Gastrocnemius medialis (tissue), 4 donors: ENCODE data around the gene NAV3.

Experiments used
- POLR2A ChIP-seq, 2 donors: fragments of 450-650 bp; IDR thresholded peaks; one replicate each; pipeline ENCODE4 v1.6.1; 2017; ENCODE audit warnings: antibody characterized with exemption in 2 of 2, mild to moderate bottlenecking in 2 of 2, moderate library complexity in 2 of 2
- TF ChIP-seq, protein P1 (sequence below), 5 experiments: fragments of 450-650 bp in 3 of 5; fragments of 200-600 bp in 2 of 5; sonication (generic) in 2 of 5; IDR thresholded peaks in 4 of 5; conservative IDR thresholded peaks in 1 of 5; 1 replicate in 4 of 5; 2 replicates in 1 of 5; pipeline ENCODE4 v1.5.1; 2016 to 2019; ENCODE audit warnings: antibody characterized with exemption in 5 of 5, mild to moderate bottlenecking in 3 of 5, moderate library complexity in 3 of 5

DNA sequence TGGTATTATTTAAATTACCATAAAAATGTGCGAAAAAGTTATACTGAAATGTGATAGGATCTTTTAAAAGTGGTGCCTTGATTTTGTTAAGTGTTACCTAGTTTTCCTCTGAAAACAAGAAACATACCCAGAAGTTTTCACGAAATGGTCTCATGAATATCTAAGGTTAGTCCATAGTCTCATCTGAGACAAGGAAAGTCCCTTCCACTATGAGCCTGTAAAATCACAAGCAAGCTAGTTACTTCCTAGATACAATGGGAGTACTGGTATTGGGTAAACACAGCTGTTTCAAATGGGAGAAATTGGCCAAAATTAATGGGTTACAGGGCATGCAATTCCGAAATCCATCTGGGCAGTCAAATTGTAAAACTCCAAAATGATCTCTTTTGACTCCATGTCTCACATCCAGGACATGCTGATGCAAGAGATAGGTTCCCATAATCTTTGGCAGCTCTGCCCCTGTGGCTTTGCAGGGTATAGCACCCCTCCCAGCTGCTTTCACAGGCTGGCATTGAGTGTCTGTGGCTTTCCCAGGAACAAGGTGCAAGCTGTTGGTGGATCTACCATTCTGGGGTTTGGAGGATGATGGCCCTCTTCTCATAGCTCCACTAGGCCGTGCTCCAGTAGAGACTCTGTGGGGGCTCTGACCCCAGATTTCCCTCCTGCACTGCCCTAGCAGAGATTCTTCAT is 271.4 kb downstream of the NAV3 start:
- TF ChIP-seq, protein P1, sequence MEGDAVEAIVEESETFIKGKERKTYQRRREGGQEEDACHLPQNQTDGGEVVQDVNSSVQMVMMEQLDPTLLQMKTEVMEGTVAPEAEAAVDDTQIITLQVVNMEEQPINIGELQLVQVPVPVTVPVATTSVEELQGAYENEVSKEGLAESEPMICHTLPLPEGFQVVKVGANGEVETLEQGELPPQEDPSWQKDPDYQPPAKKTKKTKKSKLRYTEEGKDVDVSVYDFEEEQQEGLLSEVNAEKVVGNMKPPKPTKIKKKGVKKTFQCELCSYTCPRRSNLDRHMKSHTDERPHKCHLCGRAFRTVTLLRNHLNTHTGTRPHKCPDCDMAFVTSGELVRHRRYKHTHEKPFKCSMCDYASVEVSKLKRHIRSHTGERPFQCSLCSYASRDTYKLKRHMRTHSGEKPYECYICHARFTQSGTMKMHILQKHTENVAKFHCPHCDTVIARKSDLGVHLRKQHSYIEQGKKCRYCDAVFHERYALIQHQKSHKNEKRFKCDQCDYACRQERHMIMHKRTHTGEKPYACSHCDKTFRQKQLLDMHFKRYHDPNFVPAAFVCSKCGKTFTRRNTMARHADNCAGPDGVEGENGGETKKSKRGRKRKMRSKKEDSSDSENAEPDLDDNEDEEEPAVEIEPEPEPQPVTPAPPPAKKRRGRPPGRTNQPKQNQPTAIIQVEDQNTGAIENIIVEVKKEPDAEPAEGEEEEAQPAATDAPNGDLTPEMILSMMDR (IDR thresholded peaks at IDR 0.05 in 4 of 5, conservative IDR thresholded peaks at IDR 0.05 in 1 of 5): no peak
- TF ChIP-seq POLR2A (IDR thresholded peaks at IDR 0.05): no peak
